HEK293 (cell line): ENCODE results near the gene MAN2B1.

Experiments
- ATF2 ChIP-seq: fragments of 450-650 bp; formaldehyde crosslinking; IDR thresholded peaks from 2 replicates; pipeline ENCODE4 v1.5.1; 2016; ENCODE audit warnings: missing biosample characterization, missing genetic modification characterization, low read depth
- BCL11A ChIP-seq: fragments of 450-650 bp; formaldehyde crosslinking; IDR thresholded peaks from 2 replicates; pipeline ENCODE4 v1.5.1; 2016; ENCODE audit warnings: low read depth, missing biosample characterization, missing genetic modification characterization
- KLF10 ChIP-seq: fragments of 450-650 bp; IDR thresholded peaks from 2 replicates; pipeline ENCODE4 v1.5.1; 2018; ENCODE audit warnings: missing biosample characterization, mild to moderate bottlenecking, missing genetic modification characterization
- PRDM2 ChIP-seq: fragments of 450-650 bp; formaldehyde crosslinking; IDR thresholded peaks from 2 replicates; pipeline ENCODE4 v1.5.1; 2016; ENCODE audit warnings: missing biosample characterization, missing genetic modification characterization, borderline replicate concordance
- ZBTB8A ChIP-seq: fragments of 450-650 bp; formaldehyde crosslinking; IDR thresholded peaks from 2 replicates; pipeline ENCODE4 v1.5.1; 2016; ENCODE audit warnings: missing biosample characterization, missing genetic modification characterization
- ZEB2 ChIP-seq: fragments of 450-650 bp; formaldehyde crosslinking; IDR thresholded peaks from 2 replicates; pipeline ENCODE4 v1.5.1; 2016; ENCODE audit warnings: missing biosample characterization, missing genetic modification characterization
- ZFP41 ChIP-seq: fragments of 450-650 bp; formaldehyde crosslinking; IDR thresholded peaks from 2 replicates; pipeline ENCODE4 v1.5.1; 2016; ENCODE audit warnings: missing biosample characterization, missing genetic modification characterization, borderline replicate concordance
- ZIC2 ChIP-seq: fragments of 450-650 bp; formaldehyde crosslinking; IDR thresholded peaks from 2 replicates; pipeline ENCODE4 v1.5.1; 2016; ENCODE audit warnings: missing biosample characterization, missing genetic modification characterization
- ZNF132 ChIP-seq: fragments of 450-650 bp; formaldehyde crosslinking; IDR thresholded peaks from 2 replicates; pipeline ENCODE4 v1.5.1; 2017; ENCODE audit warnings: missing biosample characterization, missing genetic modification characterization, borderline replicate concordance
- ZNF169 ChIP-seq: fragments of 450-650 bp; formaldehyde crosslinking; IDR thresholded peaks from 2 replicates; pipeline ENCODE4 v1.5.1; 2016; ENCODE audit warnings: missing biosample characterization, missing genetic modification characterization
- ZNF174 ChIP-seq: fragments of 450-650 bp; formaldehyde crosslinking; IDR thresholded peaks from 2 replicates; pipeline ENCODE4 v1.5.0; 2017; ENCODE audit warnings: missing biosample characterization, mild to moderate bottlenecking, missing genetic modification characterization
- ZNF184 ChIP-seq: fragments of 450-650 bp; IDR thresholded peaks from 2 replicates; pipeline ENCODE4 v1.5.1; 2018; ENCODE audit warnings: missing biosample characterization, mild to moderate bottlenecking, missing genetic modification characterization
- ZNF341 ChIP-seq: fragments of 450-650 bp; formaldehyde crosslinking; IDR thresholded peaks from 2 replicates; pipeline ENCODE4; 2016; ENCODE audit warnings: low read depth, missing biosample characterization, missing genetic modification characterization
- ZNF354C ChIP-seq: fragments of 450-650 bp; formaldehyde crosslinking; IDR thresholded peaks from 2 replicates; pipeline ENCODE4 v1.5.1; 2016; ENCODE audit warnings: missing biosample characterization, missing genetic modification characterization, low read depth, borderline replicate concordance
- ZNF366 ChIP-seq: fragments of 450-650 bp; formaldehyde crosslinking; conservative IDR thresholded peaks from 2 replicates; pipeline ENCODE4 v1.5.1; 2016; ENCODE audit warnings: missing biosample characterization, missing genetic modification characterization
- ZNF423 ChIP-seq: fragments of 450-650 bp; formaldehyde crosslinking; IDR thresholded peaks from 2 replicates; pipeline ENCODE4 v1.5.1; 2016; ENCODE audit warnings: missing biosample characterization, missing genetic modification characterization
- ZNF529 ChIP-seq: fragments of 450-650 bp; formaldehyde crosslinking; IDR thresholded peaks from 2 replicates; pipeline ENCODE4 v1.5.1; 2017; ENCODE audit warnings: missing genetic modification characterization, missing biosample characterization; ENCODE audit not compliant: insufficient replicate concordance
- ZNF560 ChIP-seq: fragments of 450-650 bp; formaldehyde crosslinking; IDR thresholded peaks from 2 replicates; pipeline ENCODE4 v1.5.1; 2017; ENCODE audit warnings: missing biosample characterization, missing genetic modification characterization, borderline replicate concordance
- ZNF571 ChIP-seq: fragments of 450-650 bp; formaldehyde crosslinking; IDR thresholded peaks from 2 replicates; pipeline ENCODE4 v1.5.0; 2017; ENCODE audit warnings: missing biosample characterization, missing genetic modification characterization
- ZNF600 ChIP-seq: fragments of 450-650 bp; formaldehyde crosslinking; IDR thresholded peaks from 2 replicates; pipeline ENCODE4 v1.5.1; 2016; ENCODE audit warnings: missing biosample characterization, missing genetic modification characterization
- ZNF629 ChIP-seq: fragments of 450-650 bp; formaldehyde crosslinking; IDR thresholded peaks from 2 replicates; pipeline ENCODE4 v1.5.1; 2017; ENCODE audit warnings: missing biosample characterization, missing genetic modification characterization
- ZNF654 ChIP-seq: fragments of 450-650 bp; formaldehyde crosslinking; IDR thresholded peaks from 2 replicates; pipeline ENCODE4 v1.5.1; 2016; ENCODE audit warnings: low read depth, missing biosample characterization, missing genetic modification characterization
- ZNF664 ChIP-seq: fragments of 450-650 bp; formaldehyde crosslinking; IDR thresholded peaks from 2 replicates; pipeline ENCODE4 v1.5.1; 2016; ENCODE audit warnings: missing biosample characterization, missing genetic modification characterization
- ZNF707 ChIP-seq: fragments of 450-650 bp; formaldehyde crosslinking; IDR thresholded peaks from 2 replicates; pipeline ENCODE4 v1.5.1; 2016; ENCODE audit warnings: missing biosample characterization, missing genetic modification characterization
- ZNF837 ChIP-seq: fragments of 450-650 bp; formaldehyde crosslinking; IDR thresholded peaks from 2 replicates; pipeline ENCODE4 v1.5.1; 2016; ENCODE audit warnings: missing biosample characterization, missing genetic modification characterization
- TF ChIP-seq, protein P1 (sequence below): fragments of 450-650 bp; formaldehyde crosslinking; IDR thresholded peaks from 2 replicates; pipeline ENCODE4 v1.5.1; 2017; ENCODE audit warnings: missing biosample characterization, mild to moderate bottlenecking, missing genetic modification characterization, moderate library complexity
- TF ChIP-seq, protein P2 (sequence below): fragments of 450-650 bp; formaldehyde crosslinking; IDR thresholded peaks from 2 replicates; pipeline ENCODE4 v1.5.1; 2016; ENCODE audit warnings: missing biosample characterization, missing genetic modification characterization

MAN2B1 gene

DNA sequence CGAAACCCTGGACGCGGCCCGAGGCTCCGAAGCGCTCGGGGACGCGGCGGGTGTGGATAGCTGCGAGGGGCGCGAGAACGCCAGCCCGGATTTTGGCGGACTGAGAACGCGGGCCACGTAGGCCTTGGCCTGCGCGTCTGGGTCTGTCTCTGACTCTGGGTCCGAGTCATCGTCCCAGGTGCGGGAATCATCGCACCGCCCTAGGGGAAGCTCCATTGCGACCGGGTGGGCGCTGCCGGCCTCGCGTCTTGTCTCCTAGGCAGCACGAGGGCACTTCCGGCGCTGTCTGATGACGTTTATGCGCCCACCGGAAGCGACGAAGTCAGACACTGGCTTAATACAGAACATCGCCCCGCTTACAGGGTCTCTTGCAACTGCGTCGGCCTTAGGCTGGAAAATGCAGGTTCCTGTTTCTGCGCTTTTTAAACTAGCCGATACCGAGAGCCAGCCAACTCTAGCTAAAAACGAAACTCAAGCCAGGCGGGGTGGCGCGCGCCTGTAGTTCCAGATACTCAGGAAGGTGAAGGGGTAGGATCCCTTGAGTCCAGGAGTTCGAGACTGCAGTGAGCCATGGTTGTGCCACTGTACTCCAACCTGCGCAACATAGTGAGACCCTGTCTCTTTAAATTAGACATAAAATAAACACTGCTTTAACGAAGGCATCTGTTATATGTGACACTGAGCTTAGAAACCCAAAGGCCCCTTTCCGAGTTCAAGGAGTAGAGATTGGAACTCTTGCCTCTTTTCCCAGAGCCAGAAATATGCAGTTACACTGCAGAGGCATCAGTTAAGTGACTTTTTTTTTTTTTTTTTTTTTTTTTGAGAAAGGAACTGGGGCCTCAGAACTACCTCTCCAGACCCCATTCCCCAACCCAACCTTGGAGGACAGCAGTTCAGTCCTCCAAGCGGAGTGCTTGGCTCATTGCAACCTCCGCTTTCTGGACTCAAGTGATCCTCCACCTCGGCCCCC lies 30.1 kb upstream of the MAN2B1 start, which contains the start of gene FBXW9 (continued):
- TF ChIP-seq ZNF169 (tag by site-specific recombination) (no peak), ZNF341 (tag by site-specific recombination) (peak; percentile 28; the same call in 1 of the 2 replicates), ZIC2 (tag by site-specific recombination) (no peak), ZNF707 (tag by site-specific recombination) (no peak), ZNF664 (tag by site-specific recombination) (peak; percentile 33; the same call in 1 of the 2 replicates), KLF10 (tag by site-specific recombination) (peak; percentile 79; the same call in 1 of the 2 replicates), ZNF629 (tag by site-specific recombination) (peak; percentile 96), ZNF366 (tag by site-specific recombination) (no peak), ZNF354C (tag by site-specific recombination) (no peak), BCL11A (tag by site-specific recombination) (no peak), ZNF600 (tag by site-specific recombination) (peak; percentile 91), ZBTB8A (peak; percentile 80), ATF2 (tag by site-specific recombination) (0 out of 2 replicates have a peak, but pooled peaks have one; percentile 9), ZNF423 (tag by site-specific recombination) (no peak), PRDM2 (no peak), ZNF837 (no peak), ZNF529 (tag by site-specific recombination) (no peak), ZNF571 (no peak), ZNF174 (tag by site-specific recombination) (no peak), ZNF654 (no peak), ZEB2 (tag by site-specific recombination) (peak; percentile 77), ZNF560 (tag by site-specific recombination) (no peak), ZNF132 (tag by site-specific recombination) (no peak), ZFP41 (tag by site-specific recombination) (no peak), ZNF184 (tag by site-specific recombination) (no peak)
- TF ChIP-seq, protein P1, sequence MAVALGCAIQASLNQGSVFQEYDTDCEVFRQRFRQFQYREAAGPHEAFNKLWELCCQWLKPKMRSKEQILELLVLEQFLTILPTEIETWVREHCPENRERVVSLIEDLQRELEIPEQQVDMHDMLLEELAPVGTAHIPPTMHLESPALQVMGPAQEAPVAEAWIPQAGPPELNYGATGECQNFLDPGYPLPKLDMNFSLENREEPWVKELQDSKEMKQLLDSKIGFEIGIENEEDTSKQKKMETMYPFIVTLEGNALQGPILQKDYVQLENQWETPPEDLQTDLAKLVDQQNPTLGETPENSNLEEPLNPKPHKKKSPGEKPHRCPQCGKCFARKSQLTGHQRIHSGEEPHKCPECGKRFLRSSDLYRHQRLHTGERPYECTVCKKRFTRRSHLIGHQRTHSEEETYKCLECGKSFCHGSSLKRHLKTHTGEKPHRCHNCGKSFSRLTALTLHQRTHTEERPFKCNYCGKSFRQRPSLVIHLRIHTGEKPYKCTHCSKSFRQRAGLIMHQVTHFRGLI (tag by site-specific recombination): 0 out of 2 replicates have a peak, but pooled peaks have one; percentile 22
- TF ChIP-seq, protein P2, sequence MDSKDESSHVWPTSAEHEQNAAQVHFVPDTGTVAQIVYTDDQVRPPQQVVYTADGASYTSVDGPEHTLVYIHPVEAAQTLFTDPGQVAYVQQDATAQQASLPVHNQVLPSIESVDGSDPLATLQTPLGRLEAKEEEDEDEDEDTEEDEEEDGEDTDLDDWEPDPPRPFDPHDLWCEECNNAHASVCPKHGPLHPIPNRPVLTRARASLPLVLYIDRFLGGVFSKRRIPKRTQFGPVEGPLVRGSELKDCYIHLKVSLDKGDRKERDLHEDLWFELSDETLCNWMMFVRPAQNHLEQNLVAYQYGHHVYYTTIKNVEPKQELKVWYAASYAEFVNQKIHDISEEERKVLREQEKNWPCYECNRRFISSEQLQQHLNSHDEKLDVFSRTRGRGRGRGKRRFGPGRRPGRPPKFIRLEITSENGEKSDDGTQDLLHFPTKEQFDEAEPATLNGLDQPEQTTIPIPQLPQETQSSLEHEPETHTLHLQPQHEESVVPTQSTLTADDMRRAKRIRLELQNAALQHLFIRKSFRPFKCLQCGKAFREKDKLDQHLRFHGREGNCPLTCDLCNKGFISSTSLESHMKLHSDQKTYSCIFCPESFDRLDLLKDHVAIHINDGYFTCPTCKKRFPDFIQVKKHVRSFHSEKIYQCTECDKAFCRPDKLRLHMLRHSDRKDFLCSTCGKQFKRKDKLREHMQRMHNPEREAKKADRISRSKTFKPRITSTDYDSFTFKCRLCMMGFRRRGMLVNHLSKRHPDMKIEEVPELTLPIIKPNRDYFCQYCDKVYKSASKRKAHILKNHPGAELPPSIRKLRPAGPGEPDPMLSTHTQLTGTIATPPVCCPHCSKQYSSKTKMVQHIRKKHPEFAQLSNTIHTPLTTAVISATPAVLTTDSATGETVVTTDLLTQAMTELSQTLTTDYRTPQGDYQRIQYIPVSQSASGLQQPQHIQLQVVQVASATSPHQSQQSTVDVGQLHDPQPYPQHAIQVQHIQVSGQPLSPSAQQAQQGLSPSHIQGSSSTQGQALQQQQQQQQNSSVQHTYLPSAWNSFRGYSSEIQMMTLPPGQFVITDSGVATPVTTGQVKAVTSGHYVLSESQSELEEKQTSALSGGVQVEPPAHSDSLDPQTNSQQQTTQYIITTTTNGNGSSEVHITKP (tag by site-specific recombination): peak; percentile 59
